Fibroblast of lung (primary cell): ENCODE results near the gene C11orf65. TPM values are rescaled to one million over a fixed set of nuclear protein-coding genes. Genes with fewer than 3 reads are reported as not detected.
A peak's percentile ranks its signal among the peaks of the same experiment; 100 is the strongest.

Experiments used
- DNase-seq, 2 donors: peaks; one replicate each; pipeline versions ENCODE4 v3.0.0 to v3.0.0-alpha.2; 2010; ENCODE audit warnings: low read depth in 2 of 2
- H2AFZ ChIP-seq: 2 replicates; pipeline ENCODE4 v1.5.1; 2012; ENCODE audit warnings: low read length, control low read depth, inconsistent platforms
- H3K27ac ChIP-seq: 2 replicates; pipeline ENCODE4 v1.5.1; 2011; ENCODE audit warnings: low read length, control low read depth; ENCODE audit not compliant: insufficient read depth
- H3K27me3 ChIP-seq: 2 replicates; pipeline ENCODE4 v1.5.1; 2011; ENCODE audit warnings: mild to moderate bottlenecking, low read length; ENCODE audit not compliant: control insufficient read depth, insufficient read depth
- H3K36me3 ChIP-seq: 2 replicates; pipeline ENCODE4 v1.5.1; 2011; ENCODE audit warnings: low read length; ENCODE audit not compliant: control insufficient read depth, insufficient read depth
- H3K4me1 ChIP-seq: 2 replicates; pipeline ENCODE4 v1.5.1; 2011; ENCODE audit warnings: low read length; ENCODE audit not compliant: control insufficient read depth, insufficient read depth; ENCODE audit errors: extremely low read depth
- H3K4me2 ChIP-seq: 2 replicates; pipeline ENCODE4 v1.5.1; 2011; ENCODE audit warnings: low read length, control low read depth; ENCODE audit not compliant: insufficient read depth; ENCODE audit errors: extremely low read depth
- H3K4me3 ChIP-seq, 4 experiments: fragments of 200-600 bp in 1 of 4; sonication (generic) in 1 of 4; replicated peaks in 1 of 4; 2 replicates each; pipeline ENCODE4 v1.5.1; 2011 to 2016; ENCODE audit warnings: low read length in 4 of 4, low read depth in 3 of 4, mild to moderate bottlenecking in 3 of 4, control low read depth in 2 of 4, inconsistent platforms in 1 of 4, mixed read lengths in 1 of 4; ENCODE audit not compliant: insufficient read depth in 1 of 4; ENCODE audit errors: control extremely low read depth in 1 of 4
- H3K79me2 ChIP-seq: 2 replicates; pipeline ENCODE4 v1.5.1; 2012; ENCODE audit warnings: mild to moderate bottlenecking, low read length, inconsistent platforms; ENCODE audit not compliant: control insufficient read depth, insufficient read depth
- H3K9ac ChIP-seq: 2 replicates; pipeline ENCODE4 v1.5.1; 2011; ENCODE audit warnings: mild to moderate bottlenecking, low read length, control low read depth; ENCODE audit not compliant: insufficient read depth
- H3K9me3 ChIP-seq: 2 replicates; pipeline ENCODE4 v1.5.1; 2012; ENCODE audit warnings: low read depth, low read length; ENCODE audit not compliant: control insufficient read depth, insufficient read depth
- H4K20me1 ChIP-seq: 2 replicates; pipeline ENCODE4 v1.5.1; 2011; ENCODE audit warnings: low read length; ENCODE audit not compliant: control insufficient read depth, insufficient read depth; ENCODE audit errors: extremely low read depth
- CTCF ChIP-seq, 2 donors: IDR thresholded peaks in 1 of 2; conservative IDR thresholded peaks in 1 of 2; 1 replicate in 1 of 2; 2 replicates in 1 of 2; pipeline ENCODE4 v1.5.1; 2011 to 2012; ENCODE audit warnings: low read length in 2 of 2, control low read depth in 1 of 2, inconsistent platforms in 1 of 2, low read depth in 1 of 2, mild to moderate bottlenecking in 1 of 2
- EZH2 ChIP-seq: IDR thresholded peaks from 2 replicates; pipeline ENCODE4 v1.5.1; 2012; ENCODE audit warnings: low read length, control low read depth, mild to moderate bottlenecking; ENCODE audit errors: missing control alignments
- polyA plus RNA-seq, 2 donors: library from polyadenylated mRNA; depleted of rRNA in 1 of 2; stranded (reverse) in 1 of 2; unstranded in 1 of 2; fragments of >200 nt; gene quantifications; 2 replicates each; pipeline ENCODE4 v1.2.1, GENCODE V29; 2011 to 2012; ENCODE audit warnings: missing spikeins in 1 of 2
- total RNA-seq: library from RNA; depleted of rRNA; stranded (reverse); fragments of >200 nt; gene quantifications from 2 replicates; pipeline ENCODE4 v1.2.1, GENCODE V29; 2014

C11orf65 gene
- total and polyA plus RNA-seq, 2 donors (not counting 1 experiment from before 2014, with no cell fraction given) = 0.54 to 2.3 TPM

- Histone ChIP-seq H3K9me3 (no peaks in the 10 kb centered on the region), H3K79me2 (no peaks in the 10 kb centered on the region), H3K4me1 (no peaks in the 10 kb centered on the region), H3K27me3 (no peaks in the 10 kb centered on the region), H3K4me3 (no peak overlapping the region), H3K36me3 (no peaks in the 10 kb centered on the region), H4K20me1 (no peaks in the 10 kb centered on the region), H3K27ac (no peak overlapping the region), H2AFZ (no peak overlapping the region), H3K9ac (no peak overlapping the region), H3K4me2 (no peak overlapping the region)
- DNase-seq = no peak
- no peak for TF ChIP-seq EZH2
- TF ChIP-seq CTCF (conservative IDR thresholded peaks at IDR 0.05 in 1 of 2, IDR thresholded peaks at IDR 0.05 in 1 of 2; ENCODE audit: low read depth in 1 of 2, low read length in 2 of 2) = no peak
Observed at GRCh38 chr11:108414958-108415357, 52.4 kb downstream of the C11orf65 start.

GRCh38 chr11:108405706-108406105, 61.6 kb downstream of the C11orf65 start:
- H3K27me3 ChIP-seq = no peaks in the 10 kb centered on the region
- no peaks in the 10 kb centered on the region for H3K36me3 ChIP-seq
- TF ChIP-seq CTCF (conservative IDR thresholded peaks at IDR 0.05 in 1 of 2, IDR thresholded peaks at IDR 0.05 in 1 of 2; ENCODE audit: low read depth in 1 of 2, low read length in 2 of 2) (no peak), EZH2 (no peak)
- H4K20me1 ChIP-seq = no peaks in the 10 kb centered on the region
- no peak overlapping the region for H2AFZ ChIP-seq
- no peak overlapping the region for H3K9ac ChIP-seq
- no peak overlapping the region for H3K27ac ChIP-seq
- H3K4me1 ChIP-seq = no peaks in the 10 kb centered on the region
- DNase-seq = peak in 1 of 2 donors; percentile 5
- no peak overlapping the region for H3K4me3 ChIP-seq
- H3K4me2 ChIP-seq = no peak overlapping the region
- H3K79me2 ChIP-seq = no peaks in the 10 kb centered on the region
- H3K9me3 ChIP-seq = no peaks in the 10 kb centered on the region

- Histone ChIP-seq H4K20me1 (no peaks in the 10 kb centered on the region), H3K79me2 (no peaks in the 10 kb centered on the region), H2AFZ (no peak overlapping the region), H3K4me3 (no peak overlapping the region), H3K27ac (no peak overlapping the region), H3K9me3 (no peaks in the 10 kb centered on the region), H3K27me3 (no peaks in the 10 kb centered on the region), H3K4me1 (no peaks in the 10 kb centered on the region), H3K36me3 (no peaks in the 10 kb centered on the region), H3K4me2 (no peak overlapping the region), H3K9ac (no peak overlapping the region)
- TF ChIP-seq EZH2 (no peak), CTCF (conservative IDR thresholded peaks at IDR 0.05 in 1 of 2, IDR thresholded peaks at IDR 0.05 in 1 of 2; ENCODE audit: low read depth in 1 of 2, low read length in 2 of 2) (no peak)
- DNase-seq = no peak
Observed at GRCh38 chr11:108403052-108403451, 64.3 kb downstream of the C11orf65 start.
